DMS79 treated with DMSO at 0.1 percent for 48 hours (cell line): Measurements from ENCODE around the gene CEL.
"Not testable (repeated sequence)": the region's sequence is repeated elsewhere in the genome, so short reads cannot be mapped to it uniquely, and the experiment has no call there.

Experiments used
- DNase-seq: peaks from one replicate; lab custom pipeline; 2025; lab: John Stamatoyannopoulos, UW

CEL gene

GRCh38 chr9:133086212-133086860, 24.6 kb downstream of the CEL start:
- not testable (repeated sequence) for DNase-seq

- no peak for DNase-seq
Observed at GRCh38 chr9:133086894-133087293, 25.1 kb downstream of the CEL start.

- no peak for DNase-seq
Observed at GRCh38 chr9:133087429-133088145, 25.8 kb downstream of the CEL start.

- DNase-seq: no peak
Observed at GRCh38 chr9:133088146-133088750, 26.5 kb downstream of the CEL start.

GRCh38 chr9:133088756-133089155, 27.0 kb downstream of the CEL start:
- no peak for DNase-seq

- DNase-seq: peak; percentile 48
Observed at GRCh38 chr9:133089271-133089671, 27.5 kb downstream of the CEL start.

- DNase-seq: no peak
Observed at GRCh38 chr9:133090187-133090586, 28.4 kb downstream of the CEL start.

GRCh38 chr9:133090752-133091385, 29.1 kb downstream of the CEL start:
- no peak for DNase-seq

GRCh38 chr9:133094351-133094750, 32.6 kb downstream of the CEL start:
- DNase-seq: not testable (repeated sequence)

- DNase-seq: no peak
Observed at GRCh38 chr9:133094842-133095393, 33.1 kb downstream of the CEL start.

- DNase-seq: no peak
Observed at GRCh38 chr9:133098104-133098754, 36.4 kb downstream of the CEL start.

- no peak for DNase-seq
Observed at GRCh38 chr9:133098871-133099270, 37.1 kb downstream of the CEL start.

GRCh38 chr9:133099726-133100505, 38.1 kb downstream of the CEL start:
- no peak for DNase-seq

GRCh38 chr9:133100506-133101355, 39.0 kb downstream of the CEL start:
- DNase-seq: no peak

GRCh38 chr9:133101356-133102189, 39.8 kb downstream of the CEL start:
- no peak for DNase-seq

GRCh38 chr9:133102190-133103021, 40.6 kb downstream of the CEL start:
- no peak for DNase-seq

- peak; percentile 8 for DNase-seq
Observed at GRCh38 chr9:133103183-133103986, 41.6 kb downstream of the CEL start.
